NCI-H1092 (cell line): ENCODE results near the gene DEFB131A.
"Not testable (repeated sequence)": the region's sequence is repeated elsewhere in the genome, so short reads cannot be mapped to it uniquely, and the experiment has no call there.

Experiments used
- DNase-seq: peaks from one replicate; lab custom pipeline; 2025; lab: John Stamatoyannopoulos, UW

DEFB131A gene

GRCh38 chr4:9494256-9495035, 50.2 kb downstream of the DEFB131A start:
- DNase-seq, result not testable (repeated sequence)

DNA sequence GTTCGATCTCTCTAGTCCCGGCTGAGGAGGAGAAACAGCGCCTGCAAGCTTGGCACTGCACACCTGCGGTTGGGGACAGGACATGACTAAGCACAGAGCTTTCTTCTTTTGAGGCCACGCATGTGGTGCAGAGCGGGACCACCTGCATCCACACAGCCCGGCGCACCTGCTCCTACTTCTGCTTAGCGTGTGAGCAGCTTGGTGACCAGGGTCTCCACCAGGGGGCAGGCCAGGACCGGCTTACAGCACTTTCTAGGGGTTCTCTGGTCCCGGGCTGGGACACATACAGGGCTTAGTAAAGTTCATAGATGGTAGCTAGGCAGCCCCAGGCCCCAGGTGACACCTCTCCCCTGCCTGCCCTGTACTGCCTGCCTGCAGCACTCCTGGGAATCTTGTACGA, 51.2 kb downstream of the DEFB131A start:
- DNase-seq, result peak; percentile 2

DNA sequence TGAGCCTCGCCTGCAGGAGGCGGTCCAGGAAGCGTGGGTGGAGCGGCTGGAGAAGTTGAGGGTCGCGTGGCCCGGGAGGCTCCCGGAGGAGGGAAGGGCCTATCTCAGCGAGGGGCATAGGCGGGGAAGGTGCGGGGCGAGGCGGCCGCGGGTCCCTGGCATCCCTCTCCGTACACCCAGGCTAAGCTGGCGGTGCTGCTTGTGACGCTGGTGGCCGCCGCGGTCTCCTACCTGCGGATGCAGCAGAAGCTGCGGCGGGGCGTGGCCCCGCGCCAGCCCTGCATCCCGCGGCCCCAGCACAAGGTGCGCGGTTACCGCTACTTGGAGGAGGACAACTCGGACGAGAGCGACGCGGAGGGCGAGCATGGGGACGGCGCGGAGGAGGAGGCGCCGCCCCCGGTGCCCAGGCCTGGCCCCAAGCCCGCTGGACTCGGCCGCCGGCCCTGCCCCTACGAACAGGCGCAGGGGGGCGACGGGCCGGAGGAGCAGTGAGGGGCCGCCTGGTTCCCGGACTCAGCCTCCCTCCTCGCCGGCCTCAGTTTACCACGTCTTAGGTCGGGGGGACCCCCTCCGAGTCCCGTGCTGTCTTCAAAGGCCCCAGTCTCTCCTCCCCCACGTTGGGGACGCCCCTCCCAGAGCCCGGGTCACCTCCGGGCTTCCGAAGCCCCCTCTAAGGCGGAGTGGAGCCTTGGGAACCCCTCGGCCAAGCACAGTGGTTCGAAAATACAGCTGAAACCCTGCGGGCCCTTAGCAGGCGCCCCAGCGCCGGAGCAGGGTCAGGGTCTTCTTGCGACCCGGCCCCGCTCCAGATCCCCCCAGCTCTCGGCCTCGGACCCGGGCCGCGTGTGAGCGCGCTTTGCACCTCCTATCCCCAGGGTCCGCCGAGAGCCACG, 53.6 kb downstream of the DEFB131A start:
- not testable (repeated sequence) for DNase-seq

DNA sequence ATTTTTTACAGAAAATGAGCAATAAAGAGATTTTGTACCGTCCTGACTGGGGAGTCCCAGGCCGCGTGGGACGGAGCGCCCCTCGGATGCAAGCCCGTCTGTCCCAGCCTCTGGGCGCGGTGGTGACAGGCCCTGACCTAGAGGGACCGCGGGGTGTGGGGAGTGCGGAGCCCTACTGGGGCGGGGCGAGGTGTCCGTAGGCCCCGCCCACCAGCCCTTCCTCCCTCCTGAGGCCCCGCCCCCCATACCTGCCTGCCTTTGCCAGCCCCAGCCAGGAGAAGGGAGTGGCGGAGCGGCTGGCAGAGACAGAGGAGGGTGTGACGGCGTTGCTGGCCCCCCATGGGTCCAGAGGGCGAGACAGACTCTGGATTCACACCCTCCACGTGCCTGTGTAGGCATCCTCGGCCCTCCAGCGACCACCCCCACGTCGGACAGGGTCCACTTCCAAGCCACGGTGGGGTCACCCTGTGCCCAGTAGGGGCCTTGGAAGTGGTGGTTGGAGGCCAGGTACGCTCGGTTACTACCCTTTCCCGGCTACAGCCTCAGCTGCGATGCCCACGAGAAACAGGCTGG, 54.3 kb downstream of the DEFB131A start:
- DNase-seq, result not testable (repeated sequence)

GRCh38 chr4:9499974-9500487, 55.8 kb downstream of the DEFB131A start:
- not testable (repeated sequence) for DNase-seq
